Measurements from ENCODE around the gene AGO4. TPM values are rescaled to one million over a fixed set of nuclear protein-coding genes. Genes with fewer than 3 reads are reported as not detected.
A peak's percentile ranks its signal among the peaks of the same experiment; 100 is the strongest.

AGO4 gene
- total and polyA plus RNA-seq, 2 of the 4 experiments (the other 2 are of a cell fraction): 8.2 to 9.2 TPM

DNA sequence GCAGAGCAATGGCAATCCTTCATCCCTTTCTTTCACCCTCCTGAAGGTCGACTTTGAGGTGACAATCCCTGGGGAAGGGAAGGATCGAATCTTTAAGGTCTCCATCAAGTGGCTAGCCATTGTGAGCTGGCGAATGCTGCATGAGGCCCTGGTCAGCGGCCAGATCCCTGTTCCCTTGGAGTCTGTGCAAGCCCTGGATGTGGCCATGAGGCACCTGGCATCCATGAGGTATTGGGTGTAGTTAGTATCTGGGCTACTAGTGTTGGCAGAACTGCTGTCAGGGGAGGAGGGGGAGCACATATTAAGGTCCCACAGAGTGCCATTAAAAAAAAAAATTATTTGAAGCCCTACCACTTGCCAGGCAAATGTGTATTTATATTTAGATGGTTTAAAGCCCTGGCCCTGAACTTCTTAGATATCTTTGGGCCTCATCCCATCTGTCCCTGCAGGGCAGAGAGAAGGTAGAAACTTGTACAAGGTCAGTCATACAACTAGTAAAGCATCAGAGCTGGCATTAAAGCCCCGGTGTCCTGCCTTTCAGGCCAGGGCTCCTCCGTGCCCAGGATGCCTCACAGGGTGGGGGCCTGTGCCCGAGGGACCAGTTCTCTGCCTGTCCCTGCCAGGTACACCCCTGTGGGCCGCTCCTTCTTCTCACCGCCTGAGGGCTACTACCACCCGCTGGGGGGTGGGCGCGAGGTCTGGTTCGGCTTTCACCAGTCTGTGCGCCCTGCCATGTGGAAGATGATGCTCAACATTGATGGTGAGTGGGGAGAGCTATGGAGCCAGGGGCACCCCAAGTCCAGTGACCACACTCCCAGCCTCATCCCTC, 85.4 kb downstream of the AGO4 start:
- no peak overlapping the region for H3K27ac ChIP-seq (ENCODE audit: insufficient read depth, low read length)
- no peak overlapping the region for H2BK5ac ChIP-seq (ENCODE audit: low read depth, low read length, poor library complexity, severe bottlenecking)
- no peak overlapping the region for H3K18ac ChIP-seq (ENCODE audit: low read depth, low read length)
- no peak overlapping the region for H2BK20ac ChIP-seq (ENCODE audit: low read depth, low read length)
- ChIA-PET CTCF (interaction anchor here (0.6 kb wide), 1 partner anchor 54 kb away, joined by 3 read pairs; no protein-coding TSS in a partner anchor), POLR2A (ENCODE audit: unreplicated experiment) (no interaction called here)
- no peak overlapping the region for H4K5ac ChIP-seq (ENCODE audit: low read depth, low read length)
- no peak overlapping the region for H2AK5ac ChIP-seq (ENCODE audit: low read depth, low read length)
- H3K9me3 ChIP-seq (ENCODE audit: control insufficient read depth, insufficient read depth, low read length): no peaks in the 10 kb centered on the region
- H3K4ac ChIP-seq (ENCODE audit: low read depth, low read length): no peak overlapping the region
- no peak overlapping the region for H3K56ac ChIP-seq (ENCODE audit: extremely low read depth, insufficient read depth, low read length)
- BruUV-seq (replicated peaks): no TSS peak
- 94% methylated on average over 5 of the region's 14 CpGs; no CpG with 5 or more reads in 1 of the 2 experiments for WGBS, 2 experiments (ENCODE audit: extremely low coverage in 2 of 2, insufficient read length in 1 of 2)
- dilution Hi-C loops (cut with HindIII; ENCODE audit: low sequenced_read_pairs, unreplicated experiment): no loop called here
- H3K27me3 ChIP-seq (ENCODE audit: control insufficient read depth, insufficient read depth, low read length): no peaks in the 10 kb centered on the region
- H3K23ac ChIP-seq (ENCODE audit: low read depth, low read length): no peak overlapping the region
- no peak overlapping the region for H3K4me3 ChIP-seq (ENCODE audit: insufficient read depth, low read depth, low read length)
- intact Hi-C loops (cut with micrococcal nuclease): no loop called here
- H4K91ac ChIP-seq (ENCODE audit: insufficient read depth, low read depth, low read length): no peak overlapping the region
- H2BK15ac ChIP-seq (ENCODE audit: low read depth, low read length): no peak overlapping the region
- peaks cover 4% of the 10 kb centered on the region; the same call in 1 of the 2 replicates for H3K9me1 ChIP-seq (ENCODE audit: insufficient read depth, low read length)
- H2AFZ ChIP-seq (replicated peaks; ENCODE audit: low read length, poor library complexity): peak overlapping the region; percentile 24
- H3K14ac ChIP-seq (replicated peaks; ENCODE audit: low read depth, low read length): no peak overlapping the region
- H4K8ac ChIP-seq (ENCODE audit: low read depth in 2 of 2, low read length in 2 of 2): no peak overlapping the region
- in situ Hi-C loops (cut with MboI; ENCODE audit: low sequenced_read_pairs): no loop called here
- no peak overlapping the region for H3K9ac ChIP-seq (ENCODE audit: low read depth, low read length)
- H3K4me1 ChIP-seq (ENCODE audit: control insufficient read depth, insufficient read depth, low read length): 0 out of 2 replicates have a peak, but pooled peaks cover 2% of the 10 kb centered on the region
- H3K79me1 ChIP-seq (ENCODE audit: low read depth in 1 of 2, low read length in 2 of 2): no peaks in the 10 kb centered on the region; a peak in 2 of 4 replicates
- no peak overlapping the region for H2BK120ac ChIP-seq (ENCODE audit: low read depth, low read length)
- peaks cover 30% of the 10 kb centered on the region for H3K36me3 ChIP-seq (ENCODE audit: control insufficient read depth, insufficient read depth, low read length)
- H4K20me1 ChIP-seq (ENCODE audit: insufficient read depth, low read length): no peaks in the 10 kb centered on the region
- no peak overlapping the region for H3K4me2 ChIP-seq (ENCODE audit: low read depth, low read length)
- DNase-seq (no peak), ATAC-seq (ENCODE audit: low read depth) (no peak)
- TF ChIP-seq CTCF (conservative IDR thresholded peaks at IDR 0.05; ENCODE audit: low read depth, low read length) (no peak), MAZ (IDR thresholded peaks at IDR 0.05; ENCODE audit: borderline replicate concordance, low read depth, low read length) (no peak), RFX5 (IDR thresholded peaks at IDR 0.05; ENCODE audit: low read depth, low read length) (no peak), MXI1 (IDR thresholded peaks at IDR 0.05; ENCODE audit: borderline replicate concordance, low read depth, low read length) (no peak), NFE2L2 (IDR thresholded peaks at IDR 0.05; ENCODE audit: low read depth, low read length) (no peak), SMC3 (IDR thresholded peaks at IDR 0.05; ENCODE audit: low read depth, low read length) (no peak), FOS (IDR thresholded peaks at IDR 0.05; ENCODE audit: low read depth, low read length) (no peak), CHD1 (IDR thresholded peaks at IDR 0.05; ENCODE audit: low read depth, low read length) (no peak), CEBPB (IDR thresholded peaks at IDR 0.05; ENCODE audit: low read depth, low read length) (no peak), RCOR1 (IDR thresholded peaks at IDR 0.05; ENCODE audit: insufficient replicate concordance, low read length) (no peak), POLR2A (IDR thresholded peaks at IDR 0.05; ENCODE audit: low read depth, low read length) (no peak), USF2 (IDR thresholded peaks at IDR 0.05; ENCODE audit: low read depth, low read length) (no peak), MAFK (IDR thresholded peaks at IDR 0.05; ENCODE audit: low read depth, low read length) (no peak)
- TF ChIP-seq, protein P1, sequence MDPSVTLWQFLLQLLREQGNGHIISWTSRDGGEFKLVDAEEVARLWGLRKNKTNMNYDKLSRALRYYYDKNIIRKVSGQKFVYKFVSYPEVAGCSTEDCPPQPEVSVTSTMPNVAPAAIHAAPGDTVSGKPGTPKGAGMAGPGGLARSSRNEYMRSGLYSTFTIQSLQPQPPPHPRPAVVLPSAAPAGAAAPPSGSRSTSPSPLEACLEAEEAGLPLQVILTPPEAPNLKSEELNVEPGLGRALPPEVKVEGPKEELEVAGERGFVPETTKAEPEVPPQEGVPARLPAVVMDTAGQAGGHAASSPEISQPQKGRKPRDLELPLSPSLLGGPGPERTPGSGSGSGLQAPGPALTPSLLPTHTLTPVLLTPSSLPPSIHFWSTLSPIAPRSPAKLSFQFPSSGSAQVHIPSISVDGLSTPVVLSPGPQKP (IDR thresholded peaks at IDR 0.05; ENCODE audit: borderline replicate concordance, low read depth, low read length): no peak
- no peak overlapping the region for H2AK9ac ChIP-seq (replicated peaks; ENCODE audit: low read depth, low read length, poor library complexity)

All from IMR-90 (cell line).